Uterine smooth muscle cell (primary cell): ENCODE results near the gene NCDN. TPM values are rescaled to one million over a fixed set of nuclear protein-coding genes. Genes with fewer than 3 reads are reported as not detected.

ENCODE experiments used
- total RNA-seq: library from RNA; depleted of rRNA; stranded (reverse); fragments of >200 nt; gene quantifications from 2 replicates; pipeline ENCODE4 v1.2.3, GENCODE V29; 2014

The NCDN gene
- total RNA-seq, result 21.6 and 27.6 TPM in 2 replicates

GRCh38 chr1:35557611-35558373 lies at the start of gene NCDN:
NCDN (plus strand) TSS chr1:35557799; CDS start chr1:35558191, 392 bp downstream.

GRCh38 chr1:35557118-35557610 lies 435 bp upstream of the NCDN start, which contains the start of gene KIAA0319L:
KIAA0319L (minus strand) TSS chr1:35557403; CDS start chr1:35554491, 2,912 bp downstream.

GRCh38 chr1:35573198-35574124 lies 15.9 kb downstream of the NCDN start, which contains the start of gene TFAP2E:
TFAP2E (plus strand) TSS chr1:35573314; CDS start chr1:35573578, 264 bp downstream.

Other genes starting within 250 kb of the NCDN start
- 58.9 and 59.4 TPM in 2 replicates for gene KIAA0319L, start 396 bp upstream of the NCDN start, total RNA-seq
- gene TFAP2E, start 15.5 kb downstream of the NCDN start, total RNA-seq, result 0.11 and 0.12 TPM in 2 replicates
- gene PSMB2, start 83.7 kb downstream of the NCDN start, total RNA-seq, result 18.2 and 27.4 TPM in 2 replicates
- 17.2 and 33.2 TPM in 2 replicates for gene C1orf216, start 161.1 kb downstream of the NCDN start, total RNA-seq
- 10.0 and 38.2 TPM in 2 replicates for gene CLSPN, start 212.2 kb downstream of the NCDN start, total RNA-seq